Adrenal gland (tissue), 12 donors: ENCODE results near the gene ASTN1. TPM values are rescaled to one million over a fixed set of nuclear protein-coding genes. Genes with fewer than 3 reads are reported as not detected.
A peak's percentile ranks its signal among the peaks of the same experiment; 100 is the strongest.

ENCODE experiments used
- DNase-seq, 7 donors: peaks; one replicate each; pipeline ENCODE4 v3.0.0-alpha.2; 2019 to 2020
- H3K27ac ChIP-seq, 5 donors: fragments of 200-600 bp; sonication (generic) in 4 of 5; 1 replicate in 3 of 5; 2 replicates in 2 of 5; pipeline versions ENCODE4 v1.5.1 to v1.8.0; 2016 to 2020; ENCODE audit warnings: mild to moderate bottlenecking in 1 of 5
- H3K27me3 ChIP-seq: fragments of 200-600 bp; 2 replicates; pipeline ENCODE4 v1.8.0; 2021
- H3K36me3 ChIP-seq, 2 donors: fragments of 200-600 bp; replicated peaks in 1 of 2; 1 replicate in 1 of 2; 2 replicates in 1 of 2; pipeline versions ENCODE4 v1.5.1 to v1.8.0; 2018 to 2022
- H3K4me1 ChIP-seq, 2 donors: fragments of 200-600 bp; replicated peaks in 1 of 2; 1 replicate in 1 of 2; 2 replicates in 1 of 2; pipeline versions ENCODE4 v1.5.1 to v1.8.0; 2018 to 2021
- H3K4me3 ChIP-seq, 4 donors: fragments of 200-600 bp; sonication (generic) in 3 of 4; one replicate each; pipeline ENCODE4 v1.5.1; 2016 to 2018
- H3K9me3 ChIP-seq, 3 donors: fragments of 200-600 bp; sonication (generic) in 1 of 3; replicated peaks in 1 of 3; 1 replicate in 2 of 3; 2 replicates in 1 of 3; pipeline versions ENCODE4 v1.5.1 to v1.8.0; 2016 to 2021
- POLR2A ChIP-seq, 2 donors: fragments of 450-650 bp; IDR thresholded peaks; one replicate each; pipeline ENCODE4 v1.6.1; 2017; ENCODE audit warnings: antibody characterized with exemption in 2 of 2, mild to moderate bottlenecking in 2 of 2, moderate library complexity in 1 of 2
- WGBS, 4 donors: extraction: QIAGEN DNeasy Blood & Tissue Kit in 2 of 4; methylation state at CpG; one replicate each; pipeline versions ENCODE4 v1.1.5 to v1.1.7; 2013 to 2017; 5-methylcytosine and 5-hydroxymethylcytosine counted together
- intact Hi-C, 2 donors: fragments of 100-400 bp; cut with DNase I; formaldehyde crosslinking; loops; one replicate each; pipeline versions ENCODE4 v1.14.1 to v1.15.0; 2022 to 2023
- polyA plus RNA-seq, 3 donors: library from polyadenylated mRNA; stranded (reverse); fragments of 200-250 nt in 2 of 3; fragments of 350-450 nt in 1 of 3; fragmentation: Illumina TruSeq in 1 of 3; extraction: RNeasy Lipid Tissue Mini Kit (QIAGEN cat#74804) in 1 of 3; gene quantifications; one replicate each; pipeline ENCODE4 v1.2.3, GENCODE V29; 2013 to 2014
- total RNA-seq, 9 donors: library from RNA; depleted of rRNA in 4 of 9; stranded (reverse); fragments of >200 nt in 4 of 9; fragments of 120-200 nt in 1 of 9; fragmentation: NEBNext Ultra II Directional in 1 of 9; extraction: Animal tissue kit (Norgen Biotek cat#: 25700) in 1 of 9; gene quantifications; one replicate each; pipeline versions ENCODE4 v1.1.0 to v1.2.4, GENCODE V29; 2013 to 2023
- TF ChIP-seq, protein P1 (sequence below), 6 experiments: fragments of 450-650 bp in 4 of 6; fragments of 200-600 bp in 2 of 6; sonication (generic) in 1 of 6; IDR thresholded peaks; 1 replicate in 5 of 6; 2 replicates in 1 of 6; pipeline versions ENCODE4 v1.5.1 to v1.8.0; 2016 to 2021; ENCODE audit warnings: antibody characterized with exemption in 6 of 6, mild to moderate bottlenecking in 2 of 6, moderate library complexity in 1 of 6
- donor health status: healthy with polysubstance abuse.
- donor health status: Bipolar disorder and iron deficiency.
- donor health status: DM: yes; HTN: yes; CAD: no.
- donor health status: DM: no; HTN: no; CAD: no.
- donor health status: DM: no; HTN: no; CAD: no.
- donor health status: DM: yes; HTN: yes; CAD: no.

ASTN1 gene
- total and polyA plus RNA-seq, 12 donors: 7.7 to 58.6 (median 40.7) TPM

DNA sequence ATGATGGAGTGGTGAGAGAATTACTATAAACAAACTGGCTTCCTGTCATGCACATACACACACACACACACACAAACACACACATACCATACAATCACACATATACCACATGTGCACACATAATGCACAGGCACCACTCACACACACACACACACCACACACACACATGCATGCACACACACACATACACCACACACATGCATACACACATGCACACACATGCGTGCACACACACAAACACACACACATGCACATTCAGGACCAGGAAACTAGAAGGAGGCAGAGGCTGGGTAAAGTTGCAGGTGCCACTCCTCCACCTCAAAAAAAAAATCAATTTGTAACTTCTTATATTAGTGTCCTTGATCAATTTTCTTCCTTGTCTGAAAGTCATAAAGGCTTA lies 153.0 kb downstream of the ASTN1 start:
- TF ChIP-seq POLR2A (IDR thresholded peaks at IDR 0.05): no peak
- TF ChIP-seq, protein P1, sequence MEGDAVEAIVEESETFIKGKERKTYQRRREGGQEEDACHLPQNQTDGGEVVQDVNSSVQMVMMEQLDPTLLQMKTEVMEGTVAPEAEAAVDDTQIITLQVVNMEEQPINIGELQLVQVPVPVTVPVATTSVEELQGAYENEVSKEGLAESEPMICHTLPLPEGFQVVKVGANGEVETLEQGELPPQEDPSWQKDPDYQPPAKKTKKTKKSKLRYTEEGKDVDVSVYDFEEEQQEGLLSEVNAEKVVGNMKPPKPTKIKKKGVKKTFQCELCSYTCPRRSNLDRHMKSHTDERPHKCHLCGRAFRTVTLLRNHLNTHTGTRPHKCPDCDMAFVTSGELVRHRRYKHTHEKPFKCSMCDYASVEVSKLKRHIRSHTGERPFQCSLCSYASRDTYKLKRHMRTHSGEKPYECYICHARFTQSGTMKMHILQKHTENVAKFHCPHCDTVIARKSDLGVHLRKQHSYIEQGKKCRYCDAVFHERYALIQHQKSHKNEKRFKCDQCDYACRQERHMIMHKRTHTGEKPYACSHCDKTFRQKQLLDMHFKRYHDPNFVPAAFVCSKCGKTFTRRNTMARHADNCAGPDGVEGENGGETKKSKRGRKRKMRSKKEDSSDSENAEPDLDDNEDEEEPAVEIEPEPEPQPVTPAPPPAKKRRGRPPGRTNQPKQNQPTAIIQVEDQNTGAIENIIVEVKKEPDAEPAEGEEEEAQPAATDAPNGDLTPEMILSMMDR (IDR thresholded peaks at IDR 0.05): no peak
- Histone ChIP-seq H3K36me3 (no peaks in the 10 kb centered on the region), H3K27me3 (no peaks in the 10 kb centered on the region), H3K9me3 (no peaks in the 10 kb centered on the region), H3K27ac (peak overlapping the region in 1 of 5 donors; percentile 63), H3K4me3 (no peak overlapping the region), H3K4me1 (peaks cover 10 to 20% of the 10 kb centered on the region in 2 donors)
- no peak for DNase-seq
- WGBS, 4 donors: 87 to 100% (median 88%) methylated on average over 1 of the region's 1 CpG
- intact Hi-C loops: no loop called here

DNA sequence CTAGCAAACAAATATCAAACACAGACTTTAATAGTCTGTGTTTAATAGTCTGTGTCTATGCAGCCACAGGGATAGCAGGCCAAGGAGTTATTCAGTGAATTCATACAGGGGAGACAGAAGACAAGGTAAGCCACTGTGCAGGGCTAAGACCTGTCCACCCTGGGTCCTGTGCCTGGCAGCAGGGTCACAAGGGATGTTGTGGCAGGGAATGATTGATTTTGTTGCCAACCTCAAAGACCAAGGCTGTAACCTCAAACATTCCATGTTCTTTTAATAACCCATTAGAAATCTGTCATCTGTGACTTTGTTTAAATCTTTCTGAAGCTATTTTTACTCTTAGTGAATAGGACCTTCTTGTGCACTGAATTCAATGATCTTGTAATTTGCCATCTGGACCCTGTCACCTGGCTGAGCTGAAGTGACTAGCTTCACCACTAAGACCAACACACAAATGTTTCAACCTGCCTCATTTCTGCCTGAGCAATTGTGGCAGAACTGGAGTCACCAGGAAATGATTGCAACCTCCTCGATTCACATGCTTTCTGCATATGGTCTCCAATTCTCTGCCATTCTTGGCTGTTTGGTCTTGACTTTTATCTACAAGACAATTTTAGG lies 154.2 kb downstream of the ASTN1 start:
- Histone ChIP-seq H3K36me3 (no peaks in the 10 kb centered on the region), H3K27ac (peak overlapping the region in 1 of 5 donors; percentile 63), H3K4me1 (peaks cover 10 to 20% of the 10 kb centered on the region in 2 donors), H3K4me3 (no peak overlapping the region), H3K9me3 (no peaks in the 10 kb centered on the region), H3K27me3 (no peaks in the 10 kb centered on the region)
- 63 to 77% (median 69%) methylated on average over 1 of the region's 1 CpG for WGBS, 4 donors
- intact Hi-C loops: no loop called here
- peak in 2 of 7 donors; percentile 41 to 59 for DNase-seq
- TF ChIP-seq, protein P1 (IDR thresholded peaks at IDR 0.05): no peak
- TF ChIP-seq POLR2A (IDR thresholded peaks at IDR 0.05): no peak

DNA sequence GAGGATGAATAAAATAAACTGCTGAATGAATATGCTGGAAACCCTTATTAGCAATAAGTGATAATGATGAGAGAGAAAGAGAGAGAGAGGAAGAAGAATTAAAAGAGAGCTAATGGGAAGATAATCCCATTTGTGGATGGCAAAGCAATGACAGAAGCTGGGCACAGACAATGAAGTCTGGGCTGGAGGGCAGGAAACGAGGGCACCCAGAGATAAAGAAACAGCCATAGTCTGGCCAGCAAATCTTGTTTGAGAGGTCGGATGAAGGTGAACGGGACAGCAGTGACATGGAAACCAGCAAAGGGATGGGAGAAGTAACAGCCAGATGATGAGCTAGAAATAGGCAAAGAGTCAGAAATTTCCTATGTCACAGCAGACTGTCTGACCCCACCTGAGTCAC lies 155.9 kb downstream of the ASTN1 start:
- no peaks in the 10 kb centered on the region for H3K9me3 ChIP-seq
- TF ChIP-seq, protein P1 (IDR thresholded peaks at IDR 0.05): no peak
- no peak for TF ChIP-seq POLR2A (IDR thresholded peaks at IDR 0.05)
- H3K27me3 ChIP-seq: no peaks in the 10 kb centered on the region
- H3K4me1 ChIP-seq: peaks cover 10 to 18% of the 10 kb centered on the region in 2 donors
- intact Hi-C loops: no loop called here
- 69 to 83% (median 74%) methylated on average over 3 of the region's 3 CpGs for WGBS, 4 donors
- no peaks in the 10 kb centered on the region for H3K36me3 ChIP-seq
- peak overlapping the region in 1 of 5 donors; percentile 5 for H3K27ac ChIP-seq
- H3K4me3 ChIP-seq: no peak overlapping the region
- DNase-seq: no peak

DNA sequence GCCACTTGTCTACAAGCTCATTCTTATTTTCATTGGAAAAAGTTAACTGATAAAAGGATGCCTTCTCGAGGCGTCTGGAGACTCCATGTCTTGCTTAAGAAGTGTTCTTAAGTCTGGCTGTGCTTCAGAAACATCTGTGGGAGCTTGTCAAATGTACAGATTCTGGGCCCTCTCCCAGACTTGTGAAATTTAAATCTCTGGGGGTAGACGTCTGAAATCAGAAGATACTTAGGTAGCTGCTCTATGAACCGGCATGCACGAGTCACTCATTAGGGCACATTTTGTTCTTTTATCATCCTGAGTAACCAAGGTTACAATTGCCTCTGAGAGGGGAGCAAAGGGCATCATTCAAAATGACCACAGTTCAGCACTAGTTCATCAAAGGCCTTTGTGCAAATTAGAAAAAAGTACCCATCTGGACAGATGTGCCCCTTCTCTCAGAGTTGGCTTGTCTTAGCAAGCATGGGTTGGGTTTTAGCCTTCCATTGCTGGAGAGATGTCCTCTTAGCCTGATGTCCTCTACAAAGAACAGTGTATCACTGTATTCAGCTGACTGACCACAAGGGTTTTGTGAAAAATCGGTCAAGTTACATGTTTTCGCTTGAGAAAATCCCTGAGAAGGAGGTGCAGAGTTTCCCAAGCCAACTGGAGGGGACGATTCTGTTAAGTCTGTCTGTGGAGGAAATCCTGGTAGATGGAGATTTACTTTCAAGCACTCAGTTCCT lies 156.9 kb downstream of the ASTN1 start:
- no peaks in the 10 kb centered on the region for H3K36me3 ChIP-seq
- no peaks in the 10 kb centered on the region for H3K27me3 ChIP-seq
- DNase-seq: no peak
- no peaks in the 10 kb centered on the region for H3K9me3 ChIP-seq
- H3K27ac ChIP-seq: no peak overlapping the region
- TF ChIP-seq POLR2A (IDR thresholded peaks at IDR 0.05): no peak
- TF ChIP-seq, protein P1 (IDR thresholded peaks at IDR 0.05): no peak
- intact Hi-C loops: no loop called here
- H3K4me3 ChIP-seq: no peak overlapping the region
- H3K4me1 ChIP-seq: peaks cover 7 to 10% of the 10 kb centered on the region in 2 donors
- 59 to 71% (median 65%) methylated on average over 8 of the region's 8 CpGs for WGBS, 4 donors
